Progenitor cell of endocrine pancreas (in vitro differentiated cells): ENCODE measurements around the gene ZNF641. TPM values are rescaled to one million over a fixed set of nuclear protein-coding genes. Genes with fewer than 3 reads are reported as not detected.
A peak's percentile ranks its signal among the peaks of the same experiment; 100 is the strongest.

Source experiments
- DNase-seq: peaks from one replicate; pipeline ENCODE4 v3.0.0; 2021; ENCODE audit warnings: low spot score; ENCODE audit not compliant: unreplicated experiment
- H3K27ac Mint-ChIP-seq: 2 replicates; pipeline ENCODE4 v1.8.0; 2021; ENCODE audit warnings: mild to moderate bottlenecking, moderate library complexity, mixed read lengths
- H3K27me3 Mint-ChIP-seq: 2 replicates; pipeline ENCODE4 v1.8.0; 2021; ENCODE audit warnings: mixed read lengths
- H3K36me3 Mint-ChIP-seq: 2 replicates; pipeline ENCODE4 v1.8.0; 2022; ENCODE audit warnings: mixed read lengths; ENCODE audit not compliant: insufficient read depth
- H3K4me1 Mint-ChIP-seq: 2 replicates; pipeline ENCODE4 v1.8.0; 2021; ENCODE audit warnings: low read depth, mixed read lengths
- H3K4me3 Mint-ChIP-seq: 2 replicates; pipeline ENCODE4 v1.8.0; 2021; ENCODE audit warnings: low read depth, mild to moderate bottlenecking, moderate library complexity, mixed read lengths
- H3K9me3 Mint-ChIP-seq: 2 replicates; pipeline ENCODE4 v1.8.0; 2021; ENCODE audit warnings: low read depth, mixed read lengths
- long read RNA-seq: library from polyadenylated mRNA; unstranded; transcript quantifications from one replicate; pipeline ENCODE4 v2.0.0, GENCODE V29; 2020
- total RNA-seq: library from RNA; stranded (reverse); gene quantifications from 2 replicates; pipeline ENCODE4 v1.2.1, GENCODE V29; 2021
- TF ChIP-seq, protein P1 (sequence below): fragments of 200-600 bp; sonication (generic); IDR thresholded peaks from one replicate; pipeline ENCODE4 v1.5.0; 2021; ENCODE audit warnings: antibody characterized with exemption, mild to moderate bottlenecking; ENCODE audit not compliant: unreplicated experiment

The ZNF641 gene
- 33.5 and 34.2 TPM in 2 replicates for total RNA-seq
- long read RNA-seq, partial matches to known transcripts = 4 of 21 reads
- long read RNA-seq, other reads (novel, unspliced or antisense) = 14 of 21 reads

- peak within 1 kb of the TSS; percentile 99 for H3K4me3 Mint-ChIP-seq
- H3K4me1 Mint-ChIP-seq = peaks cover 14% of the 10 kb centered on the region
- TF ChIP-seq, protein P1, sequence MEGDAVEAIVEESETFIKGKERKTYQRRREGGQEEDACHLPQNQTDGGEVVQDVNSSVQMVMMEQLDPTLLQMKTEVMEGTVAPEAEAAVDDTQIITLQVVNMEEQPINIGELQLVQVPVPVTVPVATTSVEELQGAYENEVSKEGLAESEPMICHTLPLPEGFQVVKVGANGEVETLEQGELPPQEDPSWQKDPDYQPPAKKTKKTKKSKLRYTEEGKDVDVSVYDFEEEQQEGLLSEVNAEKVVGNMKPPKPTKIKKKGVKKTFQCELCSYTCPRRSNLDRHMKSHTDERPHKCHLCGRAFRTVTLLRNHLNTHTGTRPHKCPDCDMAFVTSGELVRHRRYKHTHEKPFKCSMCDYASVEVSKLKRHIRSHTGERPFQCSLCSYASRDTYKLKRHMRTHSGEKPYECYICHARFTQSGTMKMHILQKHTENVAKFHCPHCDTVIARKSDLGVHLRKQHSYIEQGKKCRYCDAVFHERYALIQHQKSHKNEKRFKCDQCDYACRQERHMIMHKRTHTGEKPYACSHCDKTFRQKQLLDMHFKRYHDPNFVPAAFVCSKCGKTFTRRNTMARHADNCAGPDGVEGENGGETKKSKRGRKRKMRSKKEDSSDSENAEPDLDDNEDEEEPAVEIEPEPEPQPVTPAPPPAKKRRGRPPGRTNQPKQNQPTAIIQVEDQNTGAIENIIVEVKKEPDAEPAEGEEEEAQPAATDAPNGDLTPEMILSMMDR = no peak
- H3K9me3 Mint-ChIP-seq = no peaks in the 10 kb centered on the region
- H3K36me3 Mint-ChIP-seq = peaks cover 10% of the 10 kb centered on the region
- no peaks in the 10 kb centered on the region for H3K27me3 Mint-ChIP-seq
- H3K27ac Mint-ChIP-seq = peak within 1 kb of the TSS; percentile 98
- no peak for DNase-seq
Measured at GRCh38 chr12:48350249-48351021, at the start of gene ZNF641. Gene ZNF641, minus strand, starts transcription at chr12:48350919. Its CDS starts 2,829 bp downstream, at chr12:48348090.

DNA sequence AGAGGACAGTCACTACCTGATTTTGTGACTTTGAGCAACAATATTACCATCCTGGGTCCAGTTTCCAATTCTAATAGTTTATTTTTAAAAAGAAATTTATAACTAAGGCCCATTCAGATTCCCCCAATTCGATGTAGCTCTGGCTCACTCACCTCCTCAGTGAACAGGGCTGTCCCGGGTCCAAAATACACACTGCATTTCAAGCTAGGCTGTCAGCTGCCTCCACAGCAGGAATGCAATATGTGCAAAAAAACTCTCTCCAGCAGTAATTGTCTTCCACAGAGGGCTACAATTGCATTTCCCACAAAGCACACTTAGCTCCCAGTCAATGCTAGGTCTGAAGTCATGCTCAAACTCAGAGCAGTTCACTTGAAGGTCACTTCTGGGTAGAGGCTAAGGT, 39.3 kb upstream of the ZNF641 start:
- Mint-ChIP-seq H3K27ac (no peak overlapping the region), H3K9me3 (peaks cover 3% of the 10 kb centered on the region), H3K36me3 (no peaks in the 10 kb centered on the region), H3K4me3 (no peak overlapping the region), H3K27me3 (peaks cover 34% of the 10 kb centered on the region), H3K4me1 (no peaks in the 10 kb centered on the region)
- TF ChIP-seq, protein P1 = no peak
- no peak for DNase-seq

DNA sequence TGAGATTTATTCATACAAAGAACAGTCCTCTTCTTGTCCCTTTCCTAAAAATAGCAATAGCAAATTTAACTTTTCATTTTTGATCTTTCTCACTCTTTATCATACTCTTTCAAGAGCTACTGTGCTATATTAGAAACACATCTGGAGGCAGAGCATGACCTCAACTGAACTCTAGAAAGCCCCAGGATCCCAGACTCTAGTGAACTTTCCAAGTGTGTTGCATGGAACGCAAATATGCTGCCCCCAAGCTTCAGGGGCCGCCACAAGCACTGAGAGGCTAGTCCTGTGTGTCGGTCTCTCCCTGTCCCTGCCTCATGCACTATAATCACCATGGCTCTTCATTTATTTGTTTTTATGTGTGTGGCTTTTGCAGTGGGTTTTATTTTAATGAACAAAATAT, 38.7 kb upstream of the ZNF641 start:
- Mint-ChIP-seq H3K27ac (no peak overlapping the region), H3K4me3 (no peak overlapping the region), H3K4me1 (no peaks in the 10 kb centered on the region), H3K27me3 (peaks cover 30% of the 10 kb centered on the region), H3K9me3 (peaks cover 3% of the 10 kb centered on the region), H3K36me3 (no peaks in the 10 kb centered on the region)
- DNase-seq = no peak
- TF ChIP-seq, protein P1 = no peak

DNA sequence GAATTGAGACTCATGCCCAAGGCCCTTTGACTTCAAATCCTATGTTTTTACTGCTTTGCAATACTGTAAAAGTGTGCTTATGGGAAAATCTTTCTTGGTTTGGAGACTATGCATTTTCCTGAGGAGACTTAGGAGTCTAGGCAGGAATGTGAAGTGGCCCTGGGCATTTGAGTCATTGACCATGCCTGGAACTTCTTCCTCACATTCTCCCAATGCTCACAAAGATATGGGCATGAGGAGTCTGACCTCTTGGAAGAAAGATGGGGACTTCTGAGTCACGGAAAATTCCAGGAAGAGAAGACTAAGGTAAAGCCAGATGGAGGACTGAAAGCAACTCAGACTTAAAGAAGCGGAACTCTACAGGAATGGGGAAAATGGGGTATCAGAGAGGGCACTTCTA, 38.2 kb upstream of the ZNF641 start:
- DNase-seq = no peak
- H3K4me1 Mint-ChIP-seq = no peaks in the 10 kb centered on the region
- TF ChIP-seq, protein P1 = no peak
- no peaks in the 10 kb centered on the region for H3K36me3 Mint-ChIP-seq
- peaks cover 27% of the 10 kb centered on the region for H3K27me3 Mint-ChIP-seq
- no peak overlapping the region for H3K4me3 Mint-ChIP-seq
- no peak overlapping the region for H3K27ac Mint-ChIP-seq
- H3K9me3 Mint-ChIP-seq = peaks cover 3% of the 10 kb centered on the region

GRCh38 chr12:48388460-48388859, 37.7 kb upstream of the ZNF641 start:
- no peaks in the 10 kb centered on the region for H3K4me1 Mint-ChIP-seq
- H3K9me3 Mint-ChIP-seq = peaks cover 3% of the 10 kb centered on the region
- TF ChIP-seq, protein P1 = no peak
- no peak overlapping the region for H3K27ac Mint-ChIP-seq
- H3K27me3 Mint-ChIP-seq = peaks cover 27% of the 10 kb centered on the region
- no peak overlapping the region for H3K4me3 Mint-ChIP-seq
- DNase-seq = no peak
- H3K36me3 Mint-ChIP-seq = no peaks in the 10 kb centered on the region
